HK-2 (cell line): ENCODE results near the gene GPC1.
A peak's percentile ranks its signal among the peaks of the same experiment; 100 is the strongest.

Source experiments
- DNase-seq: peaks from one replicate; pipeline ENCODE4 v3.0.0-alpha.2; 2018; ENCODE audit not compliant: unreplicated experiment

GPC1 gene

GRCh38 chr2:240513549-240514287 is 78.3 kb downstream of the GPC1 start:
- DNase-seq, result peak; percentile 56

- DNase-seq, result no peak
Measured at GRCh38 chr2:240514631-240515030, 79.2 kb downstream of the GPC1 start.

GRCh38 chr2:240517342-240517741 is 81.9 kb downstream of the GPC1 start:
- DNase-seq, result no peak
